ENCODE measurements around the gene ENTPD8. TPM values are rescaled to one million over a fixed set of nuclear protein-coding genes. Genes with fewer than 3 reads are reported as not detected.

The ENTPD8 gene
- total RNA-seq, 1 donor from 2014 or later: 0.21 TPM

- TF ChIP-seq CTCF (IDR thresholded peaks at IDR 0.05; ENCODE audit: unreplicated experiment): no peak
- H3K27me3 Mint-ChIP-seq (ENCODE audit: unreplicated experiment): peaks cover 11% of the 10 kb centered on the region
- no peaks in the 10 kb centered on the region for H3K9me3 Mint-ChIP-seq (ENCODE audit: unreplicated experiment)
- H3K4me3 Mint-ChIP-seq (ENCODE audit: unreplicated experiment): no peak overlapping the region
- no peaks in the 10 kb centered on the region for H3K36me3 Mint-ChIP-seq (ENCODE audit: low read depth, unreplicated experiment)
- DNase-seq (ENCODE audit: low spot score): no peak
- H3K27ac Mint-ChIP-seq (ENCODE audit: unreplicated experiment): no peak overlapping the region
- no peaks in the 10 kb centered on the region for H3K4me1 Mint-ChIP-seq (ENCODE audit: unreplicated experiment)
These were observed 7.4 kb upstream of the ENTPD8 start for GRCh38 chr9:137448602-137448962.

GRCh38 chr9:137447722-137448601 is 6.8 kb upstream of the ENTPD8 start:
- no peak for TF ChIP-seq CTCF (IDR thresholded peaks at IDR 0.05; ENCODE audit: unreplicated experiment)
- Mint-ChIP-seq H3K27ac (ENCODE audit: unreplicated experiment) (no peak overlapping the region), H3K4me3 (ENCODE audit: unreplicated experiment) (no peak overlapping the region), H3K4me1 (ENCODE audit: unreplicated experiment) (no peaks in the 10 kb centered on the region), H3K9me3 (ENCODE audit: unreplicated experiment) (no peaks in the 10 kb centered on the region), H3K36me3 (ENCODE audit: low read depth, unreplicated experiment) (no peaks in the 10 kb centered on the region), H3K27me3 (ENCODE audit: unreplicated experiment) (peaks cover 12% of the 10 kb centered on the region)
- DNase-seq (ENCODE audit: low spot score): no peak

GRCh38 chr9:137446851-137447471 is 5.8 kb upstream of the ENTPD8 start:
- no peaks in the 10 kb centered on the region for H3K9me3 Mint-ChIP-seq (ENCODE audit: unreplicated experiment)
- H3K4me3 Mint-ChIP-seq (ENCODE audit: unreplicated experiment): no peak overlapping the region
- no peak overlapping the region for H3K27ac Mint-ChIP-seq (ENCODE audit: unreplicated experiment)

GRCh38 chr9:137445930-137446431 is 4.8 kb upstream of the ENTPD8 start:
- no peak overlapping the region for H3K27ac Mint-ChIP-seq (ENCODE audit: unreplicated experiment)
- no peak for TF ChIP-seq CTCF (IDR thresholded peaks at IDR 0.05; ENCODE audit: unreplicated experiment)
- H3K36me3 Mint-ChIP-seq (ENCODE audit: low read depth, unreplicated experiment): peaks cover 3% of the 10 kb centered on the region
- peaks cover 2% of the 10 kb centered on the region for H3K4me1 Mint-ChIP-seq (ENCODE audit: unreplicated experiment)
- no peak for DNase-seq (ENCODE audit: low spot score)
- no peak overlapping the region for H3K4me3 Mint-ChIP-seq (ENCODE audit: unreplicated experiment)
- H3K27me3 Mint-ChIP-seq (ENCODE audit: unreplicated experiment): peaks cover 16% of the 10 kb centered on the region
- H3K9me3 Mint-ChIP-seq (ENCODE audit: unreplicated experiment): no peaks in the 10 kb centered on the region

More at GRCh38 chr9:137446851-137447471, 5.8 kb upstream of the ENTPD8 start:
- Mint-ChIP-seq H3K27me3 (ENCODE audit: unreplicated experiment) (peaks cover 14% of the 10 kb centered on the region), H3K36me3 (ENCODE audit: low read depth, unreplicated experiment) (peaks cover 1% of the 10 kb centered on the region), H3K4me1 (ENCODE audit: unreplicated experiment) (peaks cover under 1% of the 10 kb centered on the region)
- DNase-seq (ENCODE audit: low spot score): no peak
- TF ChIP-seq CTCF (IDR thresholded peaks at IDR 0.05; ENCODE audit: unreplicated experiment): no peak
